GM10266 (cell line): Measurements from ENCODE around the gene CSHL1.
"Not testable (repeated sequence)": the region's sequence is repeated elsewhere in the genome, so short reads cannot be mapped to it uniquely, and the experiment has no call there.

Source experiments
- DNase-seq: peaks from one replicate; pipeline ENCODE4 v3.0.0; 2012; ENCODE audit errors: extremely low spot score
- CTCF ChIP-seq: IDR thresholded peaks from 2 replicates; pipeline ENCODE4 v1.5.1; 2012; ENCODE audit warnings: mild to moderate bottlenecking, low read depth; ENCODE audit not compliant: control insufficient read depth, insufficient read depth; ENCODE audit errors: missing control alignments

CSHL1 gene

DNA sequence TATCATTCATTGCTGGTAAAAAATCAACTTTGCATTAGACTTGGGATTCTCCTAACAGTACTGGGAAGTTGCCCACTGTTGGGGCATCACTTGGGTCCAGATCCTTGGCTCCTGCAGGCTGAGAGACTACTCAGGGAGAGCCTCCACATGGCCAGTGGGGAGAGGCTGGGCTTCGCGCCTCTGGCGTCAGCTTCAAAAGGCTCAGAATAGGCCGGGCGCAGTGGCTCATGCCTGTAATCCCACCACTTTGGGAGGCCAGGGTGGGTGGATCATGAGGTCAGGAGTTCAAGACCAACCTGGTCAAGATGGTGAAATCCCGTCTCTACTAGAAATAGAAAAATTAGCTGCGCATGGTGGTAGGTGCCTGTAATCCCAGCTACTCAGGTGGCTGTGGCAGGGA is 3.4 kb upstream of the CSHL1 start:
- no peak for DNase-seq

GRCh38 chr17:63911657-63912100 is 621 bp upstream of the CSHL1 start:
- peak; percentile 53 for DNase-seq
- TF ChIP-seq CTCF, result peak; percentile 83

More for the DNA sequence above, 3.4 kb upstream of the CSHL1 start:
- TF ChIP-seq CTCF, result no peak

DNA sequence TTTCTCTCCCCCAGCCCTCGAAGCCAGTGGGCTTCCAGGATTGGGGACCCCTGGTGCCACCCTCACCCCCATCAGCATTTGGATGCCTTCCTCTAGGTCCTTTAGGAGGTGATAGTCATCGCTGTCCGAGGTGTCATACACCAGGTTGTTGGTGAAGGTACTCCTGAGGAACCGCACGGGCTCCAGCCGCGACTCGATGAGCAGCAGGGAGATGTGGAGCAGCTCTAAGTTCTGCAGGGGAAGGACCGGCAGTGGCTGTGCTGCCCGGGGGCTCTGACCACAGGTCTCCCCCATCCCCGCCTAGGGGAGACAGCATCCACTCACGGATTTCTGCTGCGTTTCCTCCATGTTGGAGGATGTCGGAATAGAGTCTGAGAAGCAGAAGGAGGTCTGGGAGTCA is 962 bp downstream of the CSHL1 start:
- no peak for DNase-seq
- TF ChIP-seq CTCF, result no peak

DNA sequence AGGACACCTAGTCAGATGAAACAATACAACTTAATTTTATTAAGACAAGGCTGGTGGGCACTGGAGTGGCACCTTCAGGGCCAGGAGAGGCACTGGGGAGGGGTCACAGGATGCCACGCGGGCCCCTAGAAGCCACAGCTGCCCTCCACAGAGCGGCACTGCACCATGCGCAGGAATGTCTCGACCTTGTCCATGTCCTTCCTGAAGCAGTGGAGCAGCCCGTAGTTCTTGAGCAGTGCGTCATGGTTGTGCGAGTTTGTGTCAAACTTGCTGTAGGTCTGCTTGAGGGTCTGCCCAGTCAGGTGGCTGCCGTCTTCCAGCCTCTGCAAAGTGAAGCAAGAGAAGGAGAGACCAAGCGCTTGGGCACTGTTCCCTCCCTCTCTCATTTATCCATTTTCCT is 1.5 kb downstream of the CSHL1 start:
- not testable (repeated sequence) for DNase-seq

GRCh38 chr17:63907161-63907778 is 3.8 kb downstream of the CSHL1 start:
- not testable (repeated sequence) for DNase-seq
- peak; percentile 18 for TF ChIP-seq CTCF

- not testable (repeated sequence) for DNase-seq
Observed at GRCh38 chr17:63904796-63905195, 6.3 kb downstream of the CSHL1 start.

- DNase-seq, result not testable (repeated sequence)
- peak; percentile 29 for TF ChIP-seq CTCF
Observed at GRCh38 chr17:63903787-63904201, 7.3 kb downstream of the CSHL1 start.

DNA sequence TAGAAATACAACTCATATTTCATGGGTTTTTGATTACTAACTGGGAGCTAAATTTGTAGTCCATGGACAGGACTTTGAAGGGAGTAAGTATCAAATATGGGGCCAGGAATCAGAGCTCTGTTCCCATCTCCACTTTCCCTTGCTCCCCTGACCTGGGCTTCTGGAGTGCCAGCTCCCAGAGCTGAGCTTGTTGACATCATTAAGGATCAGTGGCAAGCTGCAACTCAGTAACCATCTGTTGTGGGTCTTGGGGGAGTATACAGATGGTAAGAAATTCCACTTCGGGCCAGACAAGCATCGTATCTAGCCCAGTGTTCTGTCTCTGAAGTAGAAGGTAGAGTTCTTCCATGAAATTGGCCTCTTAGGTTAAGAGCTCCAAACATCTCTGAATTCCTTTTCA is 9.1 kb downstream of the CSHL1 start:
- DNase-seq, result not testable (repeated sequence)

DNA sequence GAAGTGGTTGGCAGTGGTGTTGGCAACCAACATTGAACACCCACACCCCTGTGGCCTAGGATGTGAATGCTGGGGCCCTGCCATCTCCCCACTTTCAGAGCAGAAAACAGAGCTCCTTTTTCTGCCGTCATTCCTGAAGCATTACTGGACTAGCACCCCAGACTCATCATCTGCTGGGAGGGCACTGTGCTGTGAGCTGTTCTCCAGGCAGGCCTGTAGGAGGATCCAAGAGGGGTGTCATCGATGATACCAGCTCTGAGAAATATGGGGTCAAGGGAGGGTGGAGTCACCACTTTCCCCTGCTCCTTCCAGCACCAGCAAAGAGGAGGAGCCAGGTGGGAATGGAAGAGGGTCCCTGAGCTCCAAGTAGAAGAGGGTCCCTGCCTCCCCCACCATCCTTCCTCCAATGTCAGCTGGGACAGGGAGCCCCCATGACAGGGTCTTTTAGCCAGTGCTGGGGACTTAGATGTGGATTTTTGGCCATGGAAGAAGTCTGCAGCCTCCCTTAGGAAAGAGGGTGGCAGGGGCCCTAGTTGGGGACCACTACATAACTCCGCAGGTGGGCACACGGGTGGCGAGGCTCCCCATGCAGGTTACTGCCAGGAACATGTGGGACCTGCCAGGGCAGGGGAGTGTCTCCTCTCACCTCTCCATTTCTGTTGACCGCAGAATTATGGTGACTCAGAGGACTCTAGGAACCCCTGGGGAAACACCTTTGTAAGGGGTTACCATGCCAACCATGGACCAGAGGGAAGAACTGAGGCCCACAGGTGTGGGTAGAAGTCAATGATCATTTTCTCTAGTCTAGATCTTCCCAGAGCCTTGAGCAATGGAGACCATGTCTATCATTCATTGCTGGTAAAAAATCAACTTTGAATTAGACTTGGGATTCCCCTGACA is 11.9 kb downstream of the CSHL1 start:
- DNase-seq, result not testable (repeated sequence)

DNA sequence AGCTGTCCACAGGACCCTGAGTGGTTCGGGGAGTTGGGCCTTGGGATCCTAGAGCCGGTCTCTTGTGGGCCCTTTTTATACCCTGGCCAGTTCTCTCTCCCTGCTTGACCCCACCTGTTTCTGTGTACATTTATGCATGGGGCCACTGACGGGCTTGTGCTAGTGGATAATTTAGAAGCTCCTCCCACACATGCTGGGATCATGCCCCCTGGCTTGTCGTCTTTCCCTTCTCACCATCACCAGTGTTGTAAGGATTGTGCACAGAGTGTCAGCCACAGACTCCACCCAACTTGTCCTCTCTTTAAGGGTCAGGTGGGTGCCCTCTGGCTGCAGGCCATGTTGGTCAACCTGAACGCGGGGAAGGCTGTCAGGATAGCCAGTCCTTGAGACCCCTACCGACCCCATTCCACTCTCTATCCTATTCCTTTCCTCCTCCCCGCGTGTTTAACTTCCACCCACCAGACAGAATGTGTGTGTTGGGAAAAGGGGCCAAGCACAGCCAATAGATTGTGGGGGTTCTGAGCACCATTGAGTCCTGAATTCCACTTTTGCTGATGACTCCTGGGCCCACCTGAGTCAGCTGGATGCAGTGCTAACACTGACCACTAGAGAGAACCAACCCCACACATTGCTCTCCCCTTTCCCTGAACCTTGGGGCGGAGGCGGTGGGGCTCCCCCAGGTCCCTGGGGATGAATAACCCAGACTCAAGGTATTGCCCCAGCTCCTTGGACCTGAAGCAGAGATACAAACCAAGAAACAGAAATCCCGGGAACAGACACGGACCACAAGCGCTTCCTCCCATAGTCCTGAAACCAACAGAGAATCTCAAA is 14.3 kb downstream of the CSHL1 start, which contains the start of gene CSH1:
Gene CSH1, minus strand, starts transcription at position 51 of the 831 bp plus-strand sequence. CDS start 63 bp downstream, outside the sequence.
- not testable (repeated sequence) for DNase-seq

GRCh38 chr17:63894821-63895220 is 16.2 kb downstream of the CSHL1 start:
- not testable (repeated sequence) for DNase-seq

GRCh38 chr17:63894021-63894420 is 17.0 kb downstream of the CSHL1 start:
- not testable (repeated sequence) for DNase-seq
